Measurements from ENCODE around the gene SKIC3.

The SKIC3 gene

GRCh38 chr5:95554647-95555548, at the start of gene SKIC3, which contains the start of gene ARSK:
SKIC3 (minus strand) TSS chr5:95554977; CDS start chr5:95547150, 7,827 bp downstream.
ARSK (plus strand) TSS chr5:95555101; CDS start chr5:95555279, 178 bp downstream.
- peak; percentile 99 for DNase-seq

DNA sequence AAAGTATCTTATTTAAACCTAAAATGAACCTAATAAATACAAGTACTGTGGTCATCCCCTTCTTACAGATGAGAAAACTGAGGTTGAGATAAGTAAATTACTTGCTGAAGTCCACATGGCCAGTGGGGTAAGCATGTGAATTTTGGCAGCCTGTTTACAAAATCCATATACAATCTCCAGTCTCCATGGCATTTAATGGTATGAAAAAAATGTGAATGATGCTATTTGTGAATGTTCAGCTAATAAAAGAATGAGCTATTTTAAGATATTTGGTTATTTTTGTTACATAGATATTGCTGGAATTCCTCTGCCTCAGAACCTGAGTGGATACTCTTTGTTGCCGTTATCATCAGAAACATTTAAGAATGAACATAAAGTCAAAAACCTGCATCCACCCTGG, 45.8 kb upstream of the SKIC3 start:
- peak; percentile 57 for DNase-seq

DNA sequence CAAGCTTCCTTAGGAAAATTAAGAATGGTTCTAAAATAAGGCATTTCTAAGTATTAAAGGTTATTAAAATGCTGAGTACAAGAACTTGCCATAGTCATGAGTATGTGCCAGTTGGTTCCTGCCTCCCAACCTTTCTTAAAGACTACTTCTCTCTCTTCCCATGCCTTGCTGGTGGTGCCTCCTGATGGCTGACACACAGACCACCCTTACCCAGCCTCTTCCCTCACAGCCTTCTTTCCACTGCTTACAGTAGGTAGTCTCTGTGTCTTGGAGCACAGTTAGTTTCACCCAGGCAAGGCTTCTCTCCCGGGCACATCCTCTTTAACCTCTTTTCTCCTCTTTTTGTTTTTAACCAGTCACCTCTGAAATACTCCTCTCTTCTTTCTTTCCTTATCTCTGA, 44.5 kb upstream of the SKIC3 start:
- no peak for DNase-seq

DNA sequence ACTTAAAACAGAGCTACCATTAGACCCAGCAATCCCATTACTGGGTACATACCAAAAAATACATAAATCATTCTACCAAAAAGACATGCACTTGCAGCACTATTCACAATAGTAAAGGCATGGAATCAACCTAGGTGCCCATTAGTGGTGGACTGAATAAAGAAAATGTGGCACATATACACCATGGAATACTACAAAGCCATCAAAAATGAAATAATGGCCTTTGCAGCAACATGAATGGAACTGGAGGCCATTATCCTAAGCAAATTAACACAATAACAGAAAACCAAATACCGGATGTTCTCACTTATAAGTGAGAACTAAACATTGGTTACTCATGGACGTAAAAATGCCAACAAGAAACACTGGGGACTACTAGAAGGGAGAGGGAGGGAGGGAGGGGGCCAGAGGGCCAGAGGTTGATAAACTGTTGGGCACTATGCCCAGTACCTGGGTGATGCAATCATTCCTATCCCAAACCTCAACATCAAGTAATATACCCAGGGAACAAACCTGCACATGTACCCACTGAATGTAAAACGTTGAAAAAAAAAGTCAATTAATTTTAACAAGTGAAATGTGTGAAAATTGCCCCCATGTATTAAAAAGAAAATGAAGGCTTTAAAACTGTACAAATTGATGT, 40.6 kb upstream of the SKIC3 start:
- DNase-seq = no peak

GRCh38 chr5:95591490-95591901, 36.7 kb upstream of the SKIC3 start:
- DNase-seq = peak; percentile 62

DNA sequence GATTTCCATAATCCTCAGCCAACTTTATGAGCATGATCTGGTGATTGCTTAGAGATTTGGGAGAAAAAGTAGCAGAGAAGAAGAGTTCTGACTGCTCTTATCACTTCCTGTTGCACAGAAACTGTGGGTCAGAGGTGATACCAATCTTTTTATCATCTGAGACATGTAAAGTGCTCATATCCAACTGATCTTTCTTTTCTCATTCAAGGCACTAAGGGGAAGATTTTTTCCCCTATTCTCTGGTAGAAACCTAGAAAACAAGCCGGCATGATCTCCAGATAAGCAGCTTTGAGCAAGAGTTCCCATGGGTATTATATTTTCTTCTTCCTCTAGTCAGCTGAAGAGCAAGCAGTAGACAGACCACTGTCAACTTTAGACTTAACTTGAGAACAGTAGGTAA, 36.1 kb upstream of the SKIC3 start:
- DNase-seq = no peak

DNA sequence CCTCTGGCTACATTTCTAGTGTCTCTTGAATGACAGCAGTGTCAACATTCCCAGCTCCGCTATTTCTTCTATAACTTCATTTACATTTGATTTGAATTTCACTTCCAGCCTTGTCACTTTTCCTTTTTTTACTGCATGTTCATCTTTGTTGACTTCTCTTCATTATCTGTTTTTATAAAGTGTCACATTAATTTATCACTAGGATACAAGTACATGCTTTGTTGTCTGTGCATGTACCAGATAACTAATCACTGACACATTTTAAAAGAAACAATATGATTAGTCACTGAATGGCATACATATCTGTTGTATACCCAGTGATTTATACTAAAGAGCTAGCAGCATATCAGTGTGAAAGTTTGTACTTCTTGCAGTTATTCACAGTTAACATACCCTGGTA, 29.2 kb upstream of the SKIC3 start:
- DNase-seq = no peak

GRCh38 chr5:95581576-95581975, 26.8 kb upstream of the SKIC3 start:
- DNase-seq = no peak

GRCh38 chr5:95572016-95572415, 17.2 kb upstream of the SKIC3 start:
- DNase-seq = no peak

DNA sequence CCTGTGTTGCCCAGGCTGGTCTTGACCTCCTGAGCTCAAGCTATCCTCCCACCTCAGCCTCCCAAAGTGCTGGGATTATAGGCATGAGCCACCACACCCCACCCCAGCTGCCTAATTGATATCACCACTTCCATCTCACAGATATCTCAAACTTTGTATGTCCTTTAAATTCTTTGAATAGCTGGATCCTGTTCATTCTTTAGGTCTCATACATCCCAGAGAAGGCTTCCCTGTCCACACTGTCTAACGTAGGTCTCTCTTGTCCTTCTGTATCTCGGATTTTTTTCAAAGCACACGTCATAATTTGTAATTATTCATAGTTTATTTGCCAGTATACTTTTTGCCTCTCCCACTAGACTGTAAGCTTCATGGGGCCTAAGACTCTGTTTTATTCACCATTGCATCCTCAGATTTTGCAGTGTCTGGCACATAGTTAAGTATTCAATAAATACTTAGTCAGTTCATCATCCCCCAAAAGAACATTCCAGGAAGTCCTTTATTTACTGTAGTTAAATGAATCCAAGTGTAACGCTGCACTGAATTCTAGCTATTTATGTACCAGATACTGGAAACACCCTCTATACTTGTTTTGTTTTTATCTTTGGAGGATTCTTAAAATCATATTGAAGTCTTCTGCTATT, 10.6 kb upstream of the SKIC3 start:
- peak; percentile 36 for DNase-seq

DNA sequence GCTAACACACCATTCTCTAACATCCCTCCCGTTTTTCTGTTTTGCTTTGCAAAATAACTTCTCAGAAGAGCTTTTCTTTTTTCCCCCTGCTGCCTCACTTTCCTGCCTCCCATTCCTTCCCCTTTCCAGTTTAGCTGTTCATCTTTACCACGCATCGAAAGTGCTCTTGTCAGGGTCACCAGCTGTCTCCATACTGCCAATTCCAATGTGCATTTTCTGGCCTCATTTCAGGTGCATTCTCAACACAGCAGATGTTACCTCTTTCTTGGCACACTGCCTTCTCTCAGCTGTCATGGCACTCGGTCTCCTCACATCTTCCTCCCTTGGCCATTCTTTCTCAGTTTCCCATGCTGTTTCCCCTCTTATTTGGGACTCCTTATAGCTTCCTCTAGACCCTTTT, 9.7 kb upstream of the SKIC3 start:
- peak; percentile 11 for DNase-seq

- DNase-seq = no peak
These were observed 8.6 kb upstream of the SKIC3 start for GRCh38 chr5:95563367-95563766.

GRCh38 chr5:95562282-95562681, 7.5 kb upstream of the SKIC3 start:
- no peak for DNase-seq

DNA sequence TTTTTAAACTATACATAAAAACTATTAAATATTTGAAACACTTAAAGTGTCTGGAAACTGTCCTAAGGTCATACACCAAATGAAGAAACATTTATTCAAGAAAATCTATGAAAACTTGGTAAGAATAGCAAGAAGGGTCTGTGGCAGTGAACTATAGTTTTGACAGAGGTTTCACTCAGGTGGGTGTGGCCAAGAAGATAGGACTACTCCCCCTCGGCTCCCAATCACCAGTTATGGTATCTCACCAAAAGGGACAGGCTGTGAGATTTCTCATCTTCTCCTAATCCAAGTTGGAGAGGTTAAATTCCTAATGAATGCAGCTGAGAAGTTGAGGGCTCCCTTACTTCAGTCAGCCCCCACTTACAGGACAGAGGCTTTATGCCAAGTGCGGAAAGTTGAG, 3.1 kb upstream of the SKIC3 start:
- no peak for DNase-seq

GRCh38 chr5:95555553-95555952, 776 bp upstream of the SKIC3 start:
- DNase-seq = no peak

- no peak for DNase-seq
These were observed 488 bp downstream of the SKIC3 start for GRCh38 chr5:95554331-95554646.

DNA sequence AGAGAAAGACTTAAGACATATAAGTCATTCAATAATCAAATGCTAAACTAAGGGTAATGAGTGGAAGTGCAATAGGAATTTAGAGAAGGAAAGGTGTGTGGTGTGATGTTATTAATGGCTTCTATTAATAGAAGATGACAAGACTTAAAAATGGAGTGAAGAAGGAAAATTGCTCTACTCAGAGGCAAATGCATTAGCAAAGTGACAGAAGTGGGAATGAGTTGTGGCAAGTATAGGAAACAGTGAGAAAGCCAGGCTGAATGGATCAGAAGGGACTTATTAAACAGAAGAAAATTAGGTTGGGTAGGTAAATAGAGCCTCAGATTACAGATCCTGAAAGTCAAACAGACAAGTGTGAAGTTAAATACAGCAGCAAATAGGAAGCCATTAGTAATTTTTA, 5.7 kb downstream of the SKIC3 start:
- no peak for DNase-seq

GRCh38 chr5:95543017-95543705, 11.6 kb downstream of the SKIC3 start:
- no peak for DNase-seq

GRCh38 chr5:95537501-95537900, 17.3 kb downstream of the SKIC3 start:
- no peak for DNase-seq

- no peak for DNase-seq
These were observed 21.0 kb downstream of the SKIC3 start for GRCh38 chr5:95533761-95534160.

DNA sequence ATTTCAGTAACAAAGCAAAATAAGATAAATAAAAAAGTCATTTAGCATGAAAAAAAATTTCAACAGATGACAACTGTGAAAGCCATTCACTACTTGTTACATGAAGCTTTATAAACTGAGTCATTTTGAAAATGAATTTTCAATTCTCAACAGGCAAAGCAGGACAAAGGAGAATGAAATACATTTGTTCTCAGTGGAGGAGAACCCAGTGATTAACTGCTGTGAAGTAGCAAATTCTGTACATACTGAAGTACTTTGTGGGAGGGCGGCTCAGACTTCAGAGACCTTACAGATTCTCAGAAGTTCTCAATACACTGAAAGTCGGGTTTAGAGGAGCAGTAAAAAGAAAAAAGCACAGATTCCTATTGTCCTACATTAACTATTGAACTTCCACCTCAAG, 21.7 kb downstream of the SKIC3 start:
- peak; percentile 16 for DNase-seq

DNA sequence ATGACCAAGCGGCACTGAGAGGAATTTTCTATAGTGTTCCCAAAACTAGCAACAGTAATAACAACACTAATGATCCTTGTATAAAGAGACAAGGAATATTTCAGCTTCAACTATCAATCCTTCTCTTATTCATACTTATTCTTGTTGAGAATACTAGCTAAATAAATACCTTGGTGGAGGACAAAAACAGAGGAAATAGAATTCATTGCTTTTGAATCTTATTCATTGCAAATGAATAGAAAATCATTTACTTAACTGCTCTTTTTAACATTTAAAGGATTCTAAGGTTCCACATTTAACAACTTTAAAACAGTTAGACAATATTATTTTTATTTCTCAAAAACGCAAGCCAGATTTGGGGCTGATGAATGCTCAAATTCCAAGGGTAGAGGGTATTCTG, 22.4 kb downstream of the SKIC3 start:
- no peak for DNase-seq

GRCh38 chr5:95531491-95531890, 23.3 kb downstream of the SKIC3 start:
- no peak for DNase-seq

All from fibroblast of upper back skin (primary cell).